ENCODE results near the gene CYS1.

CYS1 gene

DNA sequence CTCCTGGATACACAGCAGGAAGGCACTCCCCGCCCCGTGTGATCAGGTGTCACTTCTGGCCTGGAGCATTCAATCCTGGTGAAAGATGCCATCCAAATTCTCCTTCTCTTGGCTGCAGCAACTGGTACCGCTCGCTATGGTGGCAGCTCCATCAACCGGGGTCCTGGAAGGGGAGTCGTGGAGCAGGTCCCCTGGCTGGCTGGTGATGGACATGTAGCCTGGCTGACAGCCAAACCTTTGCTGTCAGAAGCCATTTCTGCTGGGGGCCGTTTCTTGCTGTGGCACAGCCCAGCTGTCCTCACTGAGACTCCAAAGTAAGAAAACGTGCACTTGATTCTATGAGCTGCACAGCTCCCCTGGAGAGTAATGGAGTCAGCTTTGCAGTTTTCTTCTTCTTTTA, 7.1 kb upstream of the CYS1 start:
- Histone ChIP-seq H3K4me2 (ENCODE audit: insufficient read depth, low read length) (no peak overlapping the region), H3K27me3 (ENCODE audit: insufficient read depth, low read length, poor library complexity) (no peaks in the 10 kb centered on the region), H3K79me2 (ENCODE audit: insufficient read depth, low read length) (no peaks in the 10 kb centered on the region), H2AFZ (ENCODE audit: low read depth, low read length) (no peak overlapping the region), H3K4me3 (ENCODE audit: low read depth in 1 of 2, low read length in 2 of 2) (no peak overlapping the region), H4K20me1 (ENCODE audit: insufficient read depth, low read length) (no peaks in the 10 kb centered on the region), H3K9ac (ENCODE audit: low read depth, low read length) (no peak overlapping the region), H3K36me3 (ENCODE audit: insufficient read depth, low read length) (no peaks in the 10 kb centered on the region), H3K4me1 (ENCODE audit: insufficient read depth, low read length) (no peaks in the 10 kb centered on the region), H3K27ac (ENCODE audit: low read length) (no peak overlapping the region), H3K9me3 (ENCODE audit: insufficient read depth, low read length, severe bottlenecking) (no peaks in the 10 kb centered on the region)
- ATAC-seq (ENCODE audit: insufficient read depth, low read depth), result no peak
- no peak for TF ChIP-seq EZH2 (IDR thresholded peaks at IDR 0.05; ENCODE audit: borderline replicate concordance, low read depth, low read length, severe bottlenecking)
- TF ChIP-seq, protein P1, sequence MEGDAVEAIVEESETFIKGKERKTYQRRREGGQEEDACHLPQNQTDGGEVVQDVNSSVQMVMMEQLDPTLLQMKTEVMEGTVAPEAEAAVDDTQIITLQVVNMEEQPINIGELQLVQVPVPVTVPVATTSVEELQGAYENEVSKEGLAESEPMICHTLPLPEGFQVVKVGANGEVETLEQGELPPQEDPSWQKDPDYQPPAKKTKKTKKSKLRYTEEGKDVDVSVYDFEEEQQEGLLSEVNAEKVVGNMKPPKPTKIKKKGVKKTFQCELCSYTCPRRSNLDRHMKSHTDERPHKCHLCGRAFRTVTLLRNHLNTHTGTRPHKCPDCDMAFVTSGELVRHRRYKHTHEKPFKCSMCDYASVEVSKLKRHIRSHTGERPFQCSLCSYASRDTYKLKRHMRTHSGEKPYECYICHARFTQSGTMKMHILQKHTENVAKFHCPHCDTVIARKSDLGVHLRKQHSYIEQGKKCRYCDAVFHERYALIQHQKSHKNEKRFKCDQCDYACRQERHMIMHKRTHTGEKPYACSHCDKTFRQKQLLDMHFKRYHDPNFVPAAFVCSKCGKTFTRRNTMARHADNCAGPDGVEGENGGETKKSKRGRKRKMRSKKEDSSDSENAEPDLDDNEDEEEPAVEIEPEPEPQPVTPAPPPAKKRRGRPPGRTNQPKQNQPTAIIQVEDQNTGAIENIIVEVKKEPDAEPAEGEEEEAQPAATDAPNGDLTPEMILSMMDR (IDR thresholded peaks at IDR 0.05; ENCODE audit: borderline replicate concordance, extremely low read depth, low read length, poor library complexity, severe bottlenecking), result no peak
- DNase-seq, result no peak

DNA sequence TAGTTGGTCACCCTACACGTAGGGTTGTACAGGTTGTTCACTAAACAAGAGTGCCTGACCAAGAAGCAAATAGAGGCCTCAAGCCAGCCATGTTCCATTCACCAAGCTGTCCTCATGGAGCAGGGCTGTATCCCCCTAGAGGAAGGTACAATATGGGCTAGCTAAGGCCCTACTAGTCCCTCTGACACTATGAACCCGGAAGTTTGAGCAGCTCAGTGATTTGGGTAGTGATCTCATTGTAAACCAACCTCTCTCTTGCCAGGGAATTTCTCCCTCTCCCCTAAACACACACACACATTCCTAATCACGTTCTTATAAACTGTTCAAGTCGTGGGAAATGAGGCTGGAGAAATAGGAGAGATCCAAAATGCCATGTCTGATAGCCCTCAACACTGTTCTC, 6.7 kb upstream of the CYS1 start:
- no peak overlapping the region for H2AFZ ChIP-seq (ENCODE audit: low read depth, low read length)
- H3K9ac ChIP-seq (ENCODE audit: low read depth, low read length), result no peak overlapping the region
- H3K79me2 ChIP-seq (ENCODE audit: insufficient read depth, low read length), result no peaks in the 10 kb centered on the region
- ATAC-seq (ENCODE audit: insufficient read depth, low read depth) (no peak), DNase-seq (no peak)
- no peaks in the 10 kb centered on the region for H3K36me3 ChIP-seq (ENCODE audit: insufficient read depth, low read length)
- TF ChIP-seq EZH2 (IDR thresholded peaks at IDR 0.05; ENCODE audit: borderline replicate concordance, low read depth, low read length, severe bottlenecking), result no peak
- TF ChIP-seq, protein P1 (IDR thresholded peaks at IDR 0.05; ENCODE audit: borderline replicate concordance, extremely low read depth, low read length, poor library complexity, severe bottlenecking), result no peak
- H3K4me1 ChIP-seq (ENCODE audit: insufficient read depth, low read length), result no peaks in the 10 kb centered on the region
- H4K20me1 ChIP-seq (ENCODE audit: insufficient read depth, low read length), result no peaks in the 10 kb centered on the region
- H3K4me3 ChIP-seq (ENCODE audit: low read depth in 1 of 2, low read length in 2 of 2), result no peak overlapping the region
- no peak overlapping the region for H3K27ac ChIP-seq (ENCODE audit: low read length)
- no peaks in the 10 kb centered on the region for H3K9me3 ChIP-seq (ENCODE audit: insufficient read depth, low read length, severe bottlenecking)
- H3K27me3 ChIP-seq (ENCODE audit: insufficient read depth, low read length, poor library complexity), result no peaks in the 10 kb centered on the region
- H3K4me2 ChIP-seq (ENCODE audit: insufficient read depth, low read length), result no peak overlapping the region

DNA sequence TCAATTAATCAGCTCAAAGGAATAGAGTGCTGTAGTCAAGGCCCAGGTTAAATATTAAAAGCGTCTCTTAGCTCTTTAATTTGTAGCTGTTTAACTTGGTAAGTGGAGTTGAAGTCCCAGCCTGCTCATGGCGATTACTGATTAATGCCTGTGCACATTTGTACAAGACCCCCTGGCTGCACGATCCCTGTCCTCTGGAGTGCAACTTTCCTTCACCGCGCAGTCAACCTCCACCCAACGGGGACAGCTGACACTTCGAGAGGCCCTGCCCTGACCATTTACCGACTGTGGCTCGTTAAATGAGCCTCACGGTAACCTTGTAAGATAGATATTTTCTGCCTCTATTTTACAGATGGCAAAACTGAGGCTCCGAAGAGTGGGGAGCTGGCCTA, 5.5 kb upstream of the CYS1 start:
- peaks cover 7% of the 10 kb centered on the region for H3K4me1 ChIP-seq (ENCODE audit: insufficient read depth, low read length)
- H4K20me1 ChIP-seq (ENCODE audit: insufficient read depth, low read length), result no peaks in the 10 kb centered on the region
- no peak overlapping the region for H2AFZ ChIP-seq (ENCODE audit: low read depth, low read length)
- H3K4me2 ChIP-seq (ENCODE audit: insufficient read depth, low read length), result no peak overlapping the region
- DNase-seq (no peak), ATAC-seq (ENCODE audit: insufficient read depth, low read depth) (no peak)
- no peaks in the 10 kb centered on the region for H3K9me3 ChIP-seq (ENCODE audit: insufficient read depth, low read length, severe bottlenecking)
- no peak overlapping the region for H3K4me3 ChIP-seq (ENCODE audit: low read depth in 1 of 2, low read length in 2 of 2)
- no peak overlapping the region for H3K27ac ChIP-seq (ENCODE audit: low read length)
- H3K9ac ChIP-seq (ENCODE audit: low read depth, low read length), result no peak overlapping the region
- H3K27me3 ChIP-seq (ENCODE audit: insufficient read depth, low read length, poor library complexity), result no peaks in the 10 kb centered on the region
- TF ChIP-seq EZH2 (IDR thresholded peaks at IDR 0.05; ENCODE audit: borderline replicate concordance, low read depth, low read length, severe bottlenecking), result no peak
- TF ChIP-seq, protein P1 (IDR thresholded peaks at IDR 0.05; ENCODE audit: borderline replicate concordance, extremely low read depth, low read length, poor library complexity, severe bottlenecking), result no peak
- no peaks in the 10 kb centered on the region for H3K36me3 ChIP-seq (ENCODE audit: insufficient read depth, low read length)
- H3K79me2 ChIP-seq (ENCODE audit: insufficient read depth, low read length), result no peaks in the 10 kb centered on the region

All from DND-41 (cell line).